PFSK-1 (cell line): ENCODE results near the gene NRXN3.

Source experiments
- FOXP2 ChIP-seq: optimal IDR thresholded peaks from 2 replicates; pipeline ENCODE3; 2011; ENCODE audit warnings: borderline replicate concordance, control low read depth, inconsistent platforms; ENCODE audit not compliant: insufficient read depth; ENCODE audit errors: extremely low read length, extremely low read depth
- POLR2AphosphoS5 ChIP-seq: IDR thresholded peaks from 2 replicates; pipeline ENCODE4 v1.6.1; 2012; ENCODE audit warnings: low read depth, mild to moderate bottlenecking, control low read depth, low read length, moderate library complexity
- SIN3A ChIP-seq: IDR thresholded peaks from 2 replicates; pipeline ENCODE4 v1.6.1; 2012; ENCODE audit warnings: mild to moderate bottlenecking, low read length, moderate library complexity, borderline replicate concordance; ENCODE audit not compliant: insufficient read depth
- TAF1 ChIP-seq: IDR thresholded peaks from 2 replicates; pipeline ENCODE4 v1.6.1; 2012; ENCODE audit warnings: low read length, control low read depth, borderline replicate concordance; ENCODE audit not compliant: insufficient read depth
- TF ChIP-seq, protein P1 (sequence below), 2 experiments: IDR thresholded peaks; 2 replicates each; pipeline versions ENCODE4 v1.6.1 to v1.8.0; 2011 to 2012; ENCODE audit warnings: low read depth in 2 of 2, low read length in 2 of 2, control low read depth in 1 of 2, inconsistent platforms in 1 of 2, mild to moderate bottlenecking in 1 of 2, moderate library complexity in 1 of 2; ENCODE audit not compliant: insufficient read depth in 1 of 2

Gene NRXN3

DNA sequence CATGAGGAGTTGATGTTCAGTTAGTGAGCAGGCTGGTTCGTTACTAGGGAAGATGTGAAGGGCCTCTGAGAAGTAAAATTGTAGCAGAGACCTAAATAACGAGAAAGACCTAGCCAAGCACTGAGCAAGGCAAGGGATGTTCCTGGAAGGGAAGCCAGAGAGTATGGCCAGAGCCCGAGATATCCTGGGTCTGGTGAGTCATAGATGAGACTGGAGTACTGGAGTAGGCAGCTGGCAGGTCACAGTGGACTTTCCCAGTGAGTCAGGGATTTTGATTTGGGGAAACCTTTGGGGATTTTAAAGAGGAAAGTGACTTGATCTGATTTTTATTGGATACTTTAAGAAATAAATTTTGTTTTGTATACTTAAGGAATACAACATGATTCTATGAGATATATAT lies 1672.1 kb downstream of the NRXN3 start:
- no peak for TF ChIP-seq TAF1

DNA sequence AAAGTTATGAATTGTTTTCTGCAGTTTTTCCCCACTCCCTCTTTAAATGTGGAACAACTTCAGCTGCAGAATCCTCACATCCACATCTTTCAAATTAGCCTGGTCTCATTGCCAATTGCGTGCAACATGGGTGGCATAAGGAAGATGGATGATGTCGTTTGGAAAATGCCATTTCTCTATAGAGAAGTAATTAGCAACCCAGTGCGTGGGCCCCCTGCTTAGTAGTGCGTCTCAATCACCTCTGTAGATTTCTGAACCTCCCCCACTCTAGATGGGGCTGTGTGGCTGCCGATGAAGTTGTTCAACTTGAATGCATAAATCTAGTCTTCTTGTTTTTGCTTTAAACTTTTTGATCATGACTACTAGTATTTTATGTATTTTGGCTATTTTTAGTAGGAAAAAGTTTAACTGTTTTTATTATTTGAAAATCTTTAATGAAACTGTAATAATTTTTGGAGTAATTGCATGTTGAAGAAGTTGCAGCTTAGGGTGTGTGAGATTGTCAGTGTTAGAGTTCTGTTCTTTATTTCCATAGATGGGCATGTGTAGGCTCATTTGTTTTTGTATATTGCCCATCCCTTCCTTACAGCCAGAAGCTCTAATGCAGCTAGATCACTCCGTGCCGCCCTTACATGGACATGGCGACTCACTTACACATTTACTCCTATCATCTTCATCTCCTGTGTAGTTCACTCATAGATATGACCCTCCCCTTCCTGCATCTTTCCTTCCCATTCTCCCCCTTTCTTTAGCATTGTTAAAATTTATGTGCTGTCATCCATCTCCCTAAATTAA lies 1683.0 kb downstream of the NRXN3 start:
- TF ChIP-seq, protein P1, sequence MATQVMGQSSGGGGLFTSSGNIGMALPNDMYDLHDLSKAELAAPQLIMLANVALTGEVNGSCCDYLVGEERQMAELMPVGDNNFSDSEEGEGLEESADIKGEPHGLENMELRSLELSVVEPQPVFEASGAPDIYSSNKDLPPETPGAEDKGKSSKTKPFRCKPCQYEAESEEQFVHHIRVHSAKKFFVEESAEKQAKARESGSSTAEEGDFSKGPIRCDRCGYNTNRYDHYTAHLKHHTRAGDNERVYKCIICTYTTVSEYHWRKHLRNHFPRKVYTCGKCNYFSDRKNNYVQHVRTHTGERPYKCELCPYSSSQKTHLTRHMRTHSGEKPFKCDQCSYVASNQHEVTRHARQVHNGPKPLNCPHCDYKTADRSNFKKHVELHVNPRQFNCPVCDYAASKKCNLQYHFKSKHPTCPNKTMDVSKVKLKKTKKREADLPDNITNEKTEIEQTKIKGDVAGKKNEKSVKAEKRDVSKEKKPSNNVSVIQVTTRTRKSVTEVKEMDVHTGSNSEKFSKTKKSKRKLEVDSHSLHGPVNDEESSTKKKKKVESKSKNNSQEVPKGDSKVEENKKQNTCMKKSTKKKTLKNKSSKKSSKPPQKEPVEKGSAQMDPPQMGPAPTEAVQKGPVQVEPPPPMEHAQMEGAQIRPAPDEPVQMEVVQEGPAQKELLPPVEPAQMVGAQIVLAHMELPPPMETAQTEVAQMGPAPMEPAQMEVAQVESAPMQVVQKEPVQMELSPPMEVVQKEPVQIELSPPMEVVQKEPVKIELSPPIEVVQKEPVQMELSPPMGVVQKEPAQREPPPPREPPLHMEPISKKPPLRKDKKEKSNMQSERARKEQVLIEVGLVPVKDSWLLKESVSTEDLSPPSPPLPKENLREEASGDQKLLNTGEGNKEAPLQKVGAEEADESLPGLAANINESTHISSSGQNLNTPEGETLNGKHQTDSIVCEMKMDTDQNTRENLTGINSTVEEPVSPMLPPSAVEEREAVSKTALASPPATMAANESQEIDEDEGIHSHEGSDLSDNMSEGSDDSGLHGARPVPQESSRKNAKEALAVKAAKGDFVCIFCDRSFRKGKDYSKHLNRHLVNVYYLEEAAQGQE (IDR thresholded peaks at IDR 0.05; ENCODE audit: insufficient read depth in 1 of 2, low read depth in 2 of 2, low read length in 2 of 2): no peak
- no peak for TF ChIP-seq TAF1
- no peak for TF ChIP-seq FOXP2
- no peak for TF ChIP-seq SIN3A
- TF ChIP-seq POLR2AphosphoS5: no peak

DNA sequence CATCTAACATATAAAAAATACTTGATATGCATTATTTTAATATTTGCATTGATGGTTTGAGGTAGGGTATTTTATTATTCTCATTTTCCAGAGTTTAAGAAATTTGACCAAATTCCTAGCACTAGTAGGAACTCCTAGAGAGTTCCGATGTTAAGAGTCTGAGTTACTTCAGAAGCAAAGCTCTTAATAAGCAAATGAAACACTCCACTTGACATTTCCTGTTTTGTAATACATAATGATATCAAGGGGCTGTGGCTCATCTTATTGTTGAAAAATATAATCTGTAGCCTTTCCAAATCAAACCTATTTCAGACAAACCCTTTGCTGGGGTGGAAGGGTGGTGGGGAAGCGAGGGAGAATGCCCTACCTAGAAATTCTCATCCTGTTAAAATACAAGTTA lies 1685.6 kb downstream of the NRXN3 start:
- TF ChIP-seq TAF1: no peak

DNA sequence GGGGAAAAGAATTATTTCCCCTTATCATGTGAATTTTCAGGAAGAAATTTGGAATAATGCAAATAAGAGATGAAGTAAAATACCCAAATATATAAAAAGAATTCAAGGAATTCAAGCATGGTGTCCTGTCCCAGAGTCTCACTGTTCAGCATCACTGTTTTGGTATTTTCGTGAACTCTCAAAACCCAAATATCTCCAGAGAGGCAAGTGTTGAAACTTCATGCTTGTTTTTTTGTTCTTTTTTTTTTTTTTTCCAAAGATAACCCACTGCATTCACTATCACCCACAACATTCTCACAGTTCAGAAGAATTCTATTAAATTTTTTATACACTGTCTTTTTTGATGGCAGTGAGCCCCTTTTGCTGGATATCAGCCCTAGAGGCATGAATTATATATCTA lies 1686.2 kb downstream of the NRXN3 start:
- TF ChIP-seq, protein P1 (IDR thresholded peaks at IDR 0.05; ENCODE audit: insufficient read depth in 1 of 2, low read depth in 2 of 2, low read length in 2 of 2): no peak
- TF ChIP-seq TAF1 (no peak), SIN3A (no peak), FOXP2 (no peak), POLR2AphosphoS5 (no peak)

DNA sequence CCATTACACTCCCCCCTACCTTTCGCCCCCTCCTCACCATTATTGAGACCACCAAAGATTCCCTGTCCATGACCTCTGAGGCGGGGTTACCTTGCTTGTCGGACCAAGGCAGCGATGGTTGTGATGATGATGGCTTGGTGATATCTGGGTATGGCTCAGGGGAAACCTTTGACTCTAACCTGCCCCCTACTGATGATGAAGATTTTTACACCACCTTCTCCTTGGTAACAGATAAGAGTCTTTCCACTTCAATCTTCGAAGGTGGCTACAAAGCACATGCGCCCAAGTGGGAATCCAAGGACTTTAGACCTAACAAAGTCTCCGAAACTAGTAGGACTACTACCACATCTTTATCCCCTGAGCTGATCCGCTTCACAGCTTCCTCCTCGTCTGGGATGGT lies 1690.9 kb downstream of the NRXN3 start:
- TF ChIP-seq SIN3A: no peak

DNA sequence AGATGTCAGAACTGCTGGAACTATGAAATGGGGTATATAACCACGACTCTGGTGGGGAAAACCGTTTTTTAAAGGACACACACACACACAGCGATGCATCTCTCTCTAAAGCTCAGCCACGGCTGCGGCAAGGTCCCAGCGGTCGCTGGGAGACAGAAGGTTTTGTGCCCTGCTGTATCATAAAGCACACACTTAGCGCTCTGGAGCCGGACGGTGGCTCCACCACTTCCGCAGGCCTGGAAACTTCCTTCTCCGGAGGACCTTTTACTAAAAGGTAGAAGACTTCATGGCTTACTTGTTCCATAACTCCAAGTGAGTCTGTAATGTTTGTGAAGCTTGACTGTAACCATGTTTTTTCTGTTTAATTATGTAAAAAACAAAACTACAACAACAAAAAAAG lies 1691.9 kb downstream of the NRXN3 start:
- TF ChIP-seq FOXP2: no peak
- TF ChIP-seq, protein P1 (IDR thresholded peaks at IDR 0.05; ENCODE audit: insufficient read depth in 1 of 2, low read depth in 2 of 2, low read length in 2 of 2): no peak

DNA sequence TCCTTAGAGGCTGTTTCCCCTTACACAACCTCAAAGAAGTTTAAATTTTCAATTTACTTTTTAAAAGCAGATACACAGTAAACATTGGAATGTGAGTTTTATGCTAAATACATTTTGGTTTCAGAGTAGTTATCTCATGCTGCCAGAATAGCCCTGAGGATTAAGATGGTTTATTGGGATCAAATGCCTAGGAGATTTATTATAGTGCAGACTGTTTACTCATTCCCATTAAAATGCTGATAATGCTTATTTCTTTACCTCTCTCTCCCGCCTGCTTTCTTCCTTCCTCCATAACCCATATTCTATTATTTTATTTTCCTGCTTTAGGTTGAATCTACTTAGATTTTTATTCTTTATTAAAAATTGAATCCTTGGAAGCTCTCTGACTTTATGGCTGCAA lies 1701.0 kb downstream of the NRXN3 start:
- no peak for TF ChIP-seq TAF1
- TF ChIP-seq, protein P1 (IDR thresholded peaks at IDR 0.05; ENCODE audit: insufficient read depth in 1 of 2, low read depth in 2 of 2, low read length in 2 of 2): no peak
- TF ChIP-seq SIN3A: no peak
- TF ChIP-seq FOXP2: no peak
- TF ChIP-seq POLR2AphosphoS5: no peak
